HG02973 (cell line): Measurements from ENCODE around the gene ERAL1.
"Not testable (repeated sequence)": the region's sequence is repeated elsewhere in the genome, so short reads cannot be mapped to it uniquely, and the experiment has no call there.

Experiments
- ATAC-seq: cut with Tn5 transposase; IDR thresholded peaks from one replicate; pipeline ENCODE4 v1.9.1; 2021; ENCODE audit warnings: moderate library complexity; ENCODE audit not compliant: unreplicated experiment

Gene ERAL1

DNA sequence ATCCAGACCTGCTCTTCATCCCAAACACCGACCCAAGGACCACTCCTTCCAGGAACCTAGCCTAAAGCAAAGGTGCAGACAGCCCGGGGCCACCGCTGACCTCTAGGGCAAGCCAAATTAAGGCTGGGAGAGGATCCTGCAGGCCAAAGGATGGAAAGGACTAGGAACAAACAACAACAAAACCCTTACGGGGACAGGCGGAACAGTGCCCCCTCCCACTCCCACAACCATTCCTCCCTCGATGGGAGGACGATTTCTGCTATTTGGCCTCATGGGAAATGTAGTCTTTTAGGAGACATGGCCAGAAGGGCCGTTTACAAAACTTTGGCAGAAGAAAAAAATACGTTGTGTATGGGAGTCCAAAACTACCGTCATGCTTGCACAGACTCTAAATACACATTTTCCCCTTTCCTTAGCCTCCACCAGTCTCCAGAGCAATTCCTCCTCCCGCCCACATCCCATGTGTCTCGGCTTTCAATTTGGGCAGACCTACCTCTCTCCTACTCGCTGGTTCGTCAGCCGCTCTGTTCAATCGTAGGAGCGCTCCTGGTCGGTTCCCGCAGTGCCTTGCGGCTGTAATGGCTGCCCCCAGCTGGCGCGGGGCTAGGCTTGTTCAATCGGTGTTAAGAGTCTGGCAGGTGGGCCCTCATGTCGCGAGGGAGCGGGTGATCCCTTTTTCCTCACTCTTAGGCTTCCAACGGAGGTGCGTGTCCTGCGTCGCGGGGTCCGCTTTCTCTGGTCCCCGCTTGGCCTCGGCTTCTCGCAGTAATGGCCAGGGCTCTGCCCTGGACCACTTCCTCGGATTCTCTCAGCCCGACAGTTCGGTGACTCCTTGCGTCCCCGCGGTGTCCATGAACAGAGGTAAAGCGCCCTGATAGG is at the start of gene ERAL1:
Gene ERAL1 (plus strand): TSS at position 560 of the 879 bp plus-strand sequence. CDS start 19 bp downstream, at position 579.
- ATAC-seq, result peak; percentile 93

DNA sequence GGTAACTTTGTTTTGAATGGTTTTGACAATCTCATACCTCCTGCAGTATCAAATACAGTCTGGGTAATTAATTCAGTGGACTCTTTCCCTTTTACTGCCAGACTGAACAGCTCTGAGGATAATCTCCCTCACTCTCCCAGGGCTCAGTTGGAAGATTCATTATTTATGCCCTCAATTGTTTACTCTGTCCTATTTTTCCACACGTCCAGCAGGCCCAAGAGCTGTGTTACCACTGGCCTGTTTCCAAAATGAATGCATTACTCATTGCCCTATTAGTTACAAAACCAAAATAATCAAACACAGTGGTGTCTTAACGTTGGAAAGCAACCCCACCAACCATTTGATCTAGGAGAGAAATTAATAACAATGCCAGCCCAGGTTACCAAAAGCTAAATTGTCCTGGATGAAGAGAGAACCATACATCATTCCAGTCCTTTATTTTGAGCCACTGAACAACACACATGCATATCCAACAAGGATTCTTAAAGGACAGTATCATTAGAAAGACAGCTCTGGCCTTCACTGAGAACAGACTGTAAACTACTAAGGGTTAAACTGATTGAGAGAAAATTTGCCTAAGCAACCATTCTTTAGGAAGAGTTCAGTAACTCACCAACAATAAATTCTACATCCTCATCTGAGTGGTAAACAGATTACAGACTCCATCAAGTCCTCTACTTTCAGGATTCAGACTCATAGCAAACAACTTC is 46.7 kb upstream of the ERAL1 start:
- ATAC-seq, result no peak

DNA sequence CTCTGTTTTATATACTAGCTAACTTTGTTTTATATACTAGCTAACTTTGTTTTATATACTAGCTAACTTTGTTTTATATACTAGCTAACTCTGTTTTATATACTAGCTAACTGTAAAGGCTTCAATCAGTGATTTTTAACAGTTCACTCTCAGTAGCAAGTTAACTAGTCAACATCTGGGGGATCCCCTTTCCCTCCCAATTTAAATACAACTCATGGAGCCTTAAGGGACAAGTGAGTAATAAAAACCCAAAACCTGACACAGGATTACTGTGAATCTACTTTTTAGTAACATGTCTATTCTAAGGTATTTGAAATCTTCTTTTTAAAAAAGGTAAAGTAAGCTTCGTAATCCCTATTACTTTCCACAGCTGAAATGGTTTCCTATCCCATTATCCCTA is 44.4 kb upstream of the ERAL1 start:
- ATAC-seq, result no peak

DNA sequence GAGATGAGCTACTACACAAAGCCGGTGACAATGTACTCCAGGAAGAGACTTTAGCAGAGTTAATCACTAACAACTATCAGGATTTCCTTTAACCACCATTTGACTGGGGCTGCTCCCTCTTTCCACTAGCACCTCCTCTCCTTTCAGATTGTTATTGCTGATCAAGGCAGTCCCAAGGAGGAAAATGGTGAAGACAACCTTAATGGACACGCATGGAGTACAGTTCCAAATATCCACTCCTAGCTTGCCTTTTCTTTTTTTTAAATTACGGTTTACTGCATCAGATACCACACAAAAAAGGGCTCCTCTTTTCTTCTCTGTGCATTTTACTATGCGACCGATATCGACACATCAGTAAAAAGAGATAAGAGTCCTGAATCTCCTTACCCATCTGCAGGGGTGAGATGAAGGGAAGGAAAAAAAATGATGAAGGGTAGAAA is 43.1 kb upstream of the ERAL1 start:
- no peak for ATAC-seq

DNA sequence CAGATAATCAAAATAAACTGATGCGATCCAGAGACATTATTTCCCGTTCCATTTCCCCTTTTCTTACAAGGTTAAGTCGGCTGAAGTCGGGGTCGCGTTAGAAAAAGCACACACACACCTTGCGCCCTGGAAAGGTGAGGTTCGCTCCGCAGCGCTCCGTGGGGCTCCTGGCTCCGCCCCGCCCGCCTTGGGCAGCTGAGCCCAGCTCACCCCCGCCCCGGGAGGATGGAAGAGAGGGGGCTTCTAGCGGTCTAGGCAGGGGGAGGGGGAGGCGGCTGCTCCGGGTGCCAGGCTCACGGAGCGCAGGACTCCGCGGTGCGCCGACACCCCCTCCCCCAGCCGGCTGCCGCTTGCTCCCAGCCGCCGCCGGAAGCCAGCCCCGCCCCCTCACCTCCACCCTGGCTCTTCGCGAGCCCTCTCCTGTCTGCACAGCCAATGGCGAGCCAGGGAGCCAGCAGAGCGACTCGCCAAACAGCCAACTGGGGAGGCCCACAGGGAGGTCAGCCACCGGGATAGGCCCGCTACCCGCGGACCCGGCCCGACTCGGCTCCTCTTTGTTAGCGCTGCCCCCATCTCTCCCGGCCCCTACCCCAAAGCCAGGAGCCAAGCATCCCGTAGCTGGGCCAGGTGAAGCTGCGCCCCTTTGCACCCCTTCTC is 42.6 kb upstream of the ERAL1 start:
- ATAC-seq, result peak; percentile 95

DNA sequence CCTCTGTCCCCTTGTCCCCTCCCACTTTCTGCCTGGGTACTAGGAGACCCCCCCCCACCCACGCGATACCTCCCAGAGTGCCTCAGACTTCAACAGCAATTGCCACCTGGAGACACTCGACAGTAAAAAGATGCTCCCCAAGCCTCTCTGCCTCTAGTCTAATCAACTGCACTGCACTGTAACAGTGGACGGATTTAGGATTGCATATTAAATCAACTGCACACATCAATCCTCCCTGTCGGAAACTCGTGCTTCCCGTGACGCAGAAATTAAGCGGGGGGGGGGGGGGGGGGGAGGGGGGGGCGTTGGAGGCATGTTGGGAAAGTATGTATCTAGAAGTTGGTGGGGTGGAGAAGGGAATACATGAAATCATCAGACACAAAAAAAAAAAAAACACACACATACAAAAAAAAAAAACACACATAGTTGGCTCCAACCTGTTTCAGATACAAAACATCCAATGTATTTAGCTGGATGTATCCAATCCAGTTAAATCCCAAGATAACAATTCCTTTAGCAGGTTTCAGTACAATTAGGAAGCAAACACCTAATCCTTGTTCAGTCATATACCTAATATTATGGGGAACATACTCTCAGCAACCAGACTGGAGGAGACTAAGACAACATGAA is 42.0 kb upstream of the ERAL1 start:
- no peak for ATAC-seq

DNA sequence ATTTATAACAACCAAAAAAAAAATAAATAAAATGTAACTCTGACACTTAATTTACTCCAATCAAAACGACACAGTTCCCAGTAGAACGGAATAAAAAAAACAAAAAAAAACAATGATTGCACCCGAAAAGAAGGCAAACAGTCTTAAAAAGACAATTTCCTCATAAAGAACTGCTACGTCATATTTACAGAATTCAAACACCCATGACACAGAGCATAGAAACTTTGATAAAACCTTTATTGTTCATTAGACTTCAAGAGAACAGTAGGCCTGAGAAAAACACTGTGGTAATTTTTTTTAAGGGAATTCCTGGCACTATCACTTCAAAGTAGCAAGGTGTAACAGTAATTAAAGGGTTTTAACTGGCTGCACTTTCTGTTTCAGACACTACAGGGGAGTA is 38.3 kb upstream of the ERAL1 start:
- no peak for ATAC-seq

DNA sequence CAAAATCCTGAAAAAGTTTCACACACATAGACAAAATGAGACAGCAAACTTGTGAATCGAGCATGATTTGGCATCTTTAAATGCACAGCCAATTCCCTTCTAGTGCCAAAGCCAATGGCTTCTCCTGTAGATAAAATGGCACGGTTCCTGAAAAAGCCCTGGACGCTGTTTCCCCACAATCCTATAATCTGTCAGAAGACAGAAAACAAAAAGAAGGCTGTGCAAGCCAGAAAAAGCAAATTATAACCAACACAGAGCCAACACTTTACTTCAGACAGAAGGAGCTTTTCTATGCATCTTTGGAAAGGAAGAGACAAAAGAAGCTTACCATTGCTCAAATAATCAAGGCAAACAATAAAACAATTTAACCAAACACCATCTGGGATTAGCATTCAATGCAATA is 36.0 kb upstream of the ERAL1 start:
- ATAC-seq, result no peak

DNA sequence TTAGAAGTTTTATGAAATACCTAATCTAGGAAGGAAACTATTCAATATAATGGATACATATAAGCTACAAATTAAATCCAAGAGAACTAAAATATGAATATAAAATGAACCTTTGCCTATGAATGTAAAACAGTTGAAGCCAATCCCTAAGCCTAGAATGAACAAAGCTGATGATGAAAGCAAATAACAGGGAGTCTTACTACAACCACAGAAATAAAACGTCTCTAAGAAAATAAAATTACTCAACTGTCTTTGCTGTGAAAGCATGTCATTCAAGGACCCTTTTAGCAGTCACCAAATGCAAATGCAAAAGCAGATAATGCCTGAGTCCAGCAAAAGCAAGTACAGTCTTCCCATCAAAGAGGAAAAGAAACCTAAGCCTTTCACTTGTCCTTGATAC is 35.2 kb upstream of the ERAL1 start:
- ATAC-seq, result no peak

DNA sequence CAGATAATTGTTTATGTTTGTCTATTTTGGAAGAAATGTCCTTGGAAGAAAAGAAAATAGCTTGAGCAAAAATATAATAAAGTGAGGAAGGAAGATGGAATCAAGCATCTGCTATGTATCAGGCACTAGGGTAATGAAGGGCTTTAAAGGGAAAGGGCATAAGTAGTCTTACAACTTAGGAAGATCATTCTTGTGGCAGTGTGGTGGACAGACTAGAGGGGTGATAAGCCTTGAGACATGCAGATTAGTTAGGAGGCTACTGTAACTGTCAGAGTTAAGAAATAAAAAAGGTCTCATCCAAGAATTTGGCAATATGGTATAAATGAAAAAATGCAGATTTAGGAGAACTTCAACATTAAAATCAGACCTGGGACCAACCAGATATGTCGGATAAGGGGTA is 27.1 kb upstream of the ERAL1 start:
- ATAC-seq, result no peak

DNA sequence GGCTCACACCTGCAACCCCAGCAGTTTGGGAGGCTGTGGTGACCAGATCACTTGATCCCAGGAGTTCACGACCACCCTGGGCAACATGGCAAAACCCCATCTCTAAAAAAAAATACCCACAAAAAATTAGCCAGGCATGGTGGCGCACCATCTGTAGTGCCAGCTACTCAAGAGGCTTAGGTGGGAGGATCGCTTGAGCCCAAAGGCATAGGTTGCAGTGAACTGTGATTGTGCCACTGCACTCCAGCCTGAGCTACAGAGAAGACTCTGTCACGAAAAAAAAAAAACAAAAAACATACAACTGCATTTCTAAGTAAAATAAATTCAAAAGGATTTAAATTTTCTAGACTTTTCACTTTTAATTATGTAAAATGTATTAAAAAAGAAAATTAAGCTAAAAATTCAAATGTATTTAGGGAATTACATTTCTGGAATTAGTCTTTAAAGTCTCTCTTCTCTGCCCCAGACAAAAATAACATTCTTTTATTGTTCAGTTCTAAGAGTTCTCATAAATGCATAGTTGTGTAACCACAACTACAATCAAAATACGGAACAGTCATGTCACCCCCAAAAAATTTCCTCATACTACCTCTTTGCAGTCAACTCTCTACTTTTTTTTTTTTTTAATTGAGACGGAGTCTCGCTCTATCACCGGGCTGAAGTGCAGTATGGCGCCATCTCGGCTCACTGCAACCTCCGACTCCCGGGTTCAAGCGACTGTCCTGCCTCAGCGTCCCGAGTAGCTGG is 26.3 kb upstream of the ERAL1 start:
- no peak for ATAC-seq

DNA sequence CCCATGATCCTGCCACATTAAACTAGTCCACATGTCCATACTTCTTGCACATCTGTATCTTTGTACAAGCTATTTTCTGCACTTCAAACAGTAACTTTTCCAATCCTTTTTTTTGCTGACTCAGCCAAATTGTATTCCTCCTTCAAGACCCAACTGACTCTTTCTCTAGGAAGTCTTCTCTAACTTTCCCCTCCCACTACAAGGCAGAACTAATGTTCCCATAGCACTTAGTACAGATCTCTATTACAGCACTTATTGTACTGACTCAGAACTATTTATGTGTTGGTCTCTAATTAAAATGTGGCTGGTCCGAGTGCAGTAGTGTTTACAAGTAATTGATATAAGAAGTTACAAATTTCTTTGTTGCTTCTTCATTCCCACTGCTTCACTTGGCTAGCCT is 20.4 kb upstream of the ERAL1 start:
- no peak for ATAC-seq

DNA sequence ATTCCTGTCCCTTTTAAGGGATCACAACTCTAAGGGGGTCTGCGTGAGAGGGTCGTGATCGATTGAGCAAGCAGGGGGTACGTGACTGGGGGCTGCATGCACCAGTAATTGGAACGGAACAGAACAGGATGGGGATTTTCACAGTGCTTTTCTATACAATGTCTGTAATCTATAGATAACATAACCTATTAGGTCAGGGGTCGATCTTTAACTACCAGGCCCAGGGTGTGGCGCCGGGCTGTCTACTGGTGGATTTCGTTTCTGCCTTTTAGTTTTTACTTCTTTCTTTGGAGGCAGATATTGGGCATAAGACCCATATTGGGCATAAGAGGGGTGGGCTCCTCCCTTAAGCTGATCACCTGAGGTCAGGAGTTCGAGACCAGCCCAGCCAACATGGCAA is 18.3 kb upstream of the ERAL1 start:
- ATAC-seq, result not testable (repeated sequence)

DNA sequence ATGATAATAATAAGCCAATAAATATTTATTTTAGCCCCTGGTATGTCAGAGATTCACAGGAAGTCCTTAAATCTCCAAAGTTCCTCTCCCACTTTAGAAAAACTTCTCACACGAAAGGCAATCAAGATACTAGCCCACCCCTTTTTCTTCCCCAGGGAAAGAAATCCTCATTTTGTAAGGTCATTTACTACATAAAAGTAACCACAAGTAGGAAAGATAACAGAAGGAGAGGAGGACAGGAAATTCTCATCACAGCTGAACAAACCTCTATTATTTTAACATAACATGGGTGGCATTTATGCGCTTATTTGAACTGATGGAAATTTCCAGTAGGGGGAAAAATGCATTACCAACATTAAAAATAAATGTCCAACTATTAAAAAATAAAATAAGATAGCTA is 15.6 kb upstream of the ERAL1 start:
- ATAC-seq, result no peak

DNA sequence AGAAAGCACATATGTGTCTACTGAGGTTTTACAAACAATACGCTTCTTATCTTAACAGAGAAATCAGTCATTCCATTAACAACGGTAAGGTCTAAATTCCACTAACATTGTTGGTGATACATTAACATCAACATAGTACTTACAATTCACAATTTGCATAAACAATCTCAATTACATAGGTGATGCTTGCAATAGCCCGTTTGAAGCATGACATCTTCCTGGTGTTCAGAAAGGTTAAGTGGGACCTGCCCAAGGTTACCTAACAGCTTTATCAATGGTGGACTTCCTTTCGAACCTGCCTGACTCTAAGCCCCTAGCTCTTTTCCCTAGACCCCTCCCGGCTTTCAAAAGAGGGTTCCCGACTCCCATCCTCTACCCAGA is 12.9 kb upstream of the ERAL1 start:
- ATAC-seq, result peak; percentile 21

DNA sequence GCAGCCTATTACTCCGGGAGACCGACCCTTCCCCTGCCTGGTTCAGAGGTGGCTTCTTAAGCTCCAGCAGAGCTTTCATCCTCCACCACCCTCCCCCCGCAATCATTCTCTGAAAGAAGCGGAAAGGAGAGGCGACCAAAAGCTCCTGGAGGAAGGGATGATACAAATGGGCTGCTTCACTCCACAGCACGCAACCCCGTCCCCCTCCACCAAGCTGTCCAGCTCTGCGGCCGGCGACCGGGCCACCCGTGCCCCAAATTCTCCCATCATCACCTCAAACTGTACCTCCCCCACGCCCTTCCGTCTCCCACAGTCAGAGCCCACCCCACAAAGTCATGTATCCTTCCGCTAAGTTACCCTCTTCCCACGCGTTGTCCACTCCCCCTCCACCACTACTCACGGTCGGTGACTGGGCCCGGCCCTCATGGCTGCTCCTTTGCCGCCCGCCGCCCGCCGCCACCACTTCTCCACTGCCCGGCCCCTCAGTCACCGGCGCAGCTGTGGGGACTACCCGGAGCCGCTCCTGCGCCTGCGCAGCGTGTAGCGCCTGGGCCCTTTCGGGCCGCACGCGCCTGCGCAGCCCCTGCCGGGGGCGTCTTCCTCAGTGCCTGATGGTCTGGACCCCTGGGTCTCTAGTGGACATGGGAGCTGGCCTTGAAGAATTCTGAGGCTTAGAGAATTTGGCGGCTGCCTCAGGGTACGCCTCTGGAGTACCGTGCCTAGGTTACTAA is 12.4 kb upstream of the ERAL1 start, which contains the start of gene FAM222B:
Gene FAM222B (minus strand): TSS at position 509 of the 731 bp plus-strand sequence. CDS start 76,123 bp downstream, outside the sequence.
- peak; percentile 73 for ATAC-seq

DNA sequence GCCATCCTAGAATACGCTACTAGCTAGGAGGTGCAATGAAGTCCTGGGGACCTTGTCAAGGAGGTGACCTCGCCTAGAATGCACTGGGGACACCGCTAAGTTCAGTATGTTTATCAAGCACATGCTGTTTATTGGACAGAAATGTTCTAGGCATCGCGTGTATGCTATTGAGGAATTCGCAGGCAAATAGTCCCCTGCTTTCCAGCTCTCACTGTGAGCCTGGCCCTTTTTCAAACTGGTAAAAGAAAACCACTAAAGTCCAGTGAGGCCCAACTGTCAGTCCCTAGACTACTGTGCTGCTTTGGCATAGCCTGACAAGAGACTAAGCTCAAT is 11.0 kb upstream of the ERAL1 start:
- no peak for ATAC-seq

DNA sequence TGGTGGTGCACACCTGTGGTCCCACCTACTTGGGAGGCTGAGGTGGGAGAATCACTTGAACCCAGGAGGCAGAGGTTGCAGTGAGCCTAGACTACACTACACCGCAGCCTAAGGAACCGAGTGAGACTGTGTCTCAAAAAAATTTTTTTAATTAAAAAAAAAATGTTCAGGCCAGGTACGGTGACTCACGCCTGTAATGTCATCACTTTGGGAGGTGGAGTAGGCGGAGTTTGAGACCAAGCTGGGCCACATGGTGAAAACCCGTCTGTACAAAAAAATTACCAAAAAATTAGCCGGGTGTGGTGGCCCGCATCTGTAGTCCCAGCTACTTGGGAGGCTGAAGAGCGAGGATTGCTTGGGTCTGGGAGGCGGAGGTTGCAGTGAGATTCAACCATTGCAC is 8.6 kb upstream of the ERAL1 start:
- no peak for ATAC-seq

DNA sequence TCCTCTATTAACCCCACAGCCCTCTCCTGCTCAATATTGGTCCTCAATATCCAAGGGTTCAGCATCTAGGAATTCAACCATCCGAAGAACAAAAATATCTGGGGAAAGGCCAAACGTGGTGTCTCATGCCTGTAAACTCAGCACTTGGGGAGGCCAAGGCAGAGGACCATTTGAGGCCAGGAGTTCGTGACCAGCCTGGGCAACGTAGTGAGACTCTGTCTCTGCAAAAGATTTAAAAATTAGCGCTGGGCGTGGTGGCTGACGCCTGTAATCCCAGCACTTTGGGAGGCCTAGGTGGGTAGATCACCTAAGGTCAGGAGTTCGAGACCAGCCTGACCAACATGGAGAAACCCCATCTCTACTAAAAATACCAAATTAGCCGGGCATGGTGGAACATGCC is 8.1 kb upstream of the ERAL1 start:
- not testable (repeated sequence) for ATAC-seq

DNA sequence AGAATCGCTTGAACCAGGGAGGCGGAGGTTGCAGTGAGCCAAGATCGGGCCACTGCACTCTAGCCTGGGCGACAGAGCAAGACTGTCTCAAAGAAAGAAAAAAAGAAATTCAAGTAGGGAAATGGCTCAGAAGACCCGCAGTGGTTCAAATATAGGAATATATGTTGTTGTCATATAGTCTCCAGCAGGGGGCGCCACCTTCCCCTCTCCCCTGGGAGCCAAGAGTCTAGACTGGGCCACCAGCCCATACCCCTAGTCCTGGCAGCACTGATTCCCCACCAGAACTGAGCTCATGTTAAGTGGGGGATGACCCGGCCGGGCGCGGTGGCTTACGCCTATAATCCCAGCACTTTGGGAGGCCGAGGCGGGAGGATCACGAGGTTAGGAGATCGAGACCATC is 6.1 kb upstream of the ERAL1 start:
- ATAC-seq, result not testable (repeated sequence)
